Suprapubic skin (tissue), 4 donors: ENCODE results near the gene NEFH.

Source experiments
- EP300 ChIP-seq: sonication (generic); formaldehyde crosslinking; IDR thresholded peaks from one replicate; pipeline ENCODE4 v1.6.1; 2017; ENCODE audit warnings: antibody characterized with exemption
- POLR2A ChIP-seq, 2 donors: fragments of 450-650 bp; IDR thresholded peaks; one replicate each; pipeline ENCODE4 v1.6.1; 2017; ENCODE audit warnings: antibody characterized with exemption in 2 of 2, mild to moderate bottlenecking in 2 of 2, moderate library complexity in 2 of 2
- POLR2AphosphoS5 ChIP-seq, 3 donors: sonication (generic); formaldehyde crosslinking; IDR thresholded peaks; one replicate each; pipeline ENCODE4 v1.6.1; 2017; ENCODE audit warnings: antibody characterized with exemption in 3 of 3
- TF ChIP-seq, protein P1 (sequence below), 2 donors: fragments of 200-600 bp in 1 of 2; fragments of 450-650 bp in 1 of 2; sonication (generic) in 1 of 2; IDR thresholded peaks; one replicate each; pipeline ENCODE4 v1.5.1; 2016 to 2019; ENCODE audit warnings: antibody characterized with exemption in 2 of 2, mild to moderate bottlenecking in 1 of 2, moderate library complexity in 1 of 2

DNA sequence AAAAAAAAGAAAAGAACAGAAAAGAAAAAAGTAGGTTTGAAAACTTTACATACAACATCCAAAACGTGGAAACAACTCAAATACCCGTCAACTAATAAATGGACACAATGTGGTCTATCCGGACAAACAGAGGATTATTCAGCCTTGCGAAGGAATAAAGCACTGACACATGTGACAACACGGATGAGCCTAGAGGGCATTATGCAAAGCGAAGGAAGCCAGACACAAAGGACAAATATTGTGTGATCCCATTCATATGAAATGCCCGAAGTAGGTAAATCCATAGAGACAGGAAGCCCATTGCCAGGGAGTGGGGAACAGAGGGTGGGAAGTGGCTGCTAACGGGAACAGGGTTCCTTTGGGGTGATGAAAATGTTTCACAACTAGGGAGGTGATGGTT is 29.8 kb upstream of the NEFH start:
- TF ChIP-seq, protein P1, sequence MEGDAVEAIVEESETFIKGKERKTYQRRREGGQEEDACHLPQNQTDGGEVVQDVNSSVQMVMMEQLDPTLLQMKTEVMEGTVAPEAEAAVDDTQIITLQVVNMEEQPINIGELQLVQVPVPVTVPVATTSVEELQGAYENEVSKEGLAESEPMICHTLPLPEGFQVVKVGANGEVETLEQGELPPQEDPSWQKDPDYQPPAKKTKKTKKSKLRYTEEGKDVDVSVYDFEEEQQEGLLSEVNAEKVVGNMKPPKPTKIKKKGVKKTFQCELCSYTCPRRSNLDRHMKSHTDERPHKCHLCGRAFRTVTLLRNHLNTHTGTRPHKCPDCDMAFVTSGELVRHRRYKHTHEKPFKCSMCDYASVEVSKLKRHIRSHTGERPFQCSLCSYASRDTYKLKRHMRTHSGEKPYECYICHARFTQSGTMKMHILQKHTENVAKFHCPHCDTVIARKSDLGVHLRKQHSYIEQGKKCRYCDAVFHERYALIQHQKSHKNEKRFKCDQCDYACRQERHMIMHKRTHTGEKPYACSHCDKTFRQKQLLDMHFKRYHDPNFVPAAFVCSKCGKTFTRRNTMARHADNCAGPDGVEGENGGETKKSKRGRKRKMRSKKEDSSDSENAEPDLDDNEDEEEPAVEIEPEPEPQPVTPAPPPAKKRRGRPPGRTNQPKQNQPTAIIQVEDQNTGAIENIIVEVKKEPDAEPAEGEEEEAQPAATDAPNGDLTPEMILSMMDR (IDR thresholded peaks at IDR 0.05), result no peak
- TF ChIP-seq EP300 (no peak), POLR2A (IDR thresholded peaks at IDR 0.05) (no peak), POLR2AphosphoS5 (IDR thresholded peaks at IDR 0.05) (no peak)
